A549 (cell line): Measurements from ENCODE around the gene TCF3. TPM values are rescaled to one million over a fixed set of nuclear protein-coding genes. Genes with fewer than 3 reads are reported as not detected.

ENCODE experiments used
- ATAC-seq, 2 experiments: fragments of 200-7000 bp in 1 of 2; fragments of >200 bp in 1 of 2; cut with Nextera tagmentation in 1 of 2; cut with Tn5 transposase in 1 of 2; 3 replicates each; pipeline versions ENCODE4 v1.8.0 to v1.9.1; 2018 to 2020; ENCODE audit warnings: mild to moderate bottlenecking in 1 of 2, moderate library complexity in 1 of 2
- CTCF ChIA-PET: fragments of 300-600 bp; sonication (Branson Sonifier 250); formaldehyde crosslinking; extraction: SDS; loops from one replicate; lab custom pipeline; 2021; ENCODE audit warnings: antibody characterized with exemption, inconsistent platforms; lab: Yijun Ruan, JAX
- POLR2A ChIA-PET: fragments of 350-600 bp; formaldehyde crosslinking; extraction: SDS; loops from one replicate; lab custom pipeline; 2021; ENCODE audit warnings: antibody characterized with exemption, inconsistent platforms; lab: Yijun Ruan, JAX
- DNase-seq, 2 experiments: peaks; one replicate each; pipeline versions ENCODE4 v3.0.0 to v3.0.0-alpha.2; 2011 to 2016; ENCODE audit warnings: low read depth in 1 of 2, low spot score in 1 of 2
- FAIRE-seq: peaks from 2 replicates; lab custom pipeline; 2011; peaks lifted over from hg19 to GRCh38; lab: Jason Lieb, UNC
- H3K27ac ChIP-seq, 2 experiments: fragments of >200 bp; sonication (Bioruptor Twin); formaldehyde crosslinking; 3 replicates each; pipeline ENCODE4 v1.5.1; 2016 to 2017
- H3K4me1 ChIP-seq: fragments of >200 bp; sonication (Bioruptor Twin); formaldehyde crosslinking; 3 replicates; pipeline ENCODE4 v1.6.1; 2016
- H3K4me2 ChIP-seq: fragments of >200 bp; sonication (Bioruptor Twin); formaldehyde crosslinking; 3 replicates; pipeline ENCODE4 v1.6.1; 2016
- H3K4me3 ChIP-seq: fragments of >200 bp; sonication (Bioruptor Twin); formaldehyde crosslinking; 3 replicates; pipeline ENCODE4 v1.5.1; 2016
- H3K9me3 ChIP-seq: fragments of >200 bp; sonication (Bioruptor Twin); formaldehyde crosslinking; 3 replicates; pipeline ENCODE4 v1.6.1; 2016
- CBX2 ChIP-seq: fragments of 200-600 bp; sonication (generic); IDR thresholded peaks from 2 replicates; pipeline ENCODE4 v1.6.1; 2016; ENCODE audit warnings: low read depth, mild to moderate bottlenecking, borderline replicate concordance
- CHD4 ChIP-seq: fragments of 200-600 bp; sonication (generic); IDR thresholded peaks from 2 replicates; pipeline ENCODE4 v1.6.1; 2016; ENCODE audit warnings: antibody characterized with exemption, mild to moderate bottlenecking, borderline replicate concordance
- FOSL2 ChIP-seq, 2 experiments: fragments of 450-650 bp in 1 of 2; fragments of >200 bp in 1 of 2; sonication (Bioruptor Twin) in 1 of 2; formaldehyde crosslinking; IDR thresholded peaks; 2 replicates each; pipeline versions ENCODE4 v1.5.0 to v1.6.1; 2016 to 2020; ENCODE audit warnings: mild to moderate bottlenecking in 1 of 2, moderate library complexity in 1 of 2
- FOXS1 ChIP-seq: fragments of 250-450 bp; sonication (Bioruptor Pico); IDR thresholded peaks from 2 replicates; pipeline ENCODE4 v1.5.0; 2020; ENCODE audit warnings: mild to moderate bottlenecking, moderate library complexity
- GATA3 ChIP-seq: IDR thresholded peaks from 2 replicates; pipeline ENCODE4 v1.6.1; 2012; ENCODE audit warnings: borderline replicate concordance
- HEYL ChIP-seq: fragments of 250-450 bp; sonication (Bioruptor Pico); IDR thresholded peaks from 2 replicates; pipeline ENCODE4 v1.8.0; 2021; ENCODE audit warnings: mild to moderate bottlenecking, moderate library complexity
- KDM1A ChIP-seq: fragments of 200-600 bp; sonication (generic); IDR thresholded peaks from 2 replicates; pipeline ENCODE4 v1.6.1; 2016; ENCODE audit warnings: low read depth, mild to moderate bottlenecking
- MAZ ChIP-seq: fragments of 150-350 bp; IDR thresholded peaks from 2 replicates; pipeline ENCODE4 v1.6.1; 2014; ENCODE audit warnings: antibody characterized with exemption, low read depth, low read length, borderline replicate concordance
- NFE2L2 ChIP-seq: fragments of 150-350 bp; conservative IDR thresholded peaks from 2 replicates; pipeline ENCODE4 v1.6.1; 2014; ENCODE audit warnings: low read length
- NR3C1 ChIP-seq: fragments of >200 bp; sonication (Bioruptor Twin); formaldehyde crosslinking; IDR thresholded peaks from 3 replicates; pipeline ENCODE4 v1.6.1; 2017
- PHF8 ChIP-seq: fragments of 200-600 bp; sonication (generic); IDR thresholded peaks from 2 replicates; pipeline ENCODE4 v1.6.1; 2016; ENCODE audit warnings: low read depth, mild to moderate bottlenecking, antibody characterized with exemption, moderate library complexity, borderline replicate concordance
- RARB ChIP-seq: fragments of 250-450 bp; sonication (Bioruptor Pico); IDR thresholded peaks from 2 replicates; pipeline ENCODE4 v1.8.0; 2021; ENCODE audit warnings: mild to moderate bottlenecking, moderate library complexity
- TFCP2L1 ChIP-seq: fragments of 250-450 bp; sonication (Bioruptor Pico); IDR thresholded peaks from 2 replicates; pipeline ENCODE4 v1.5.0; 2021; ENCODE audit warnings: mild to moderate bottlenecking
- TP53 ChIP-seq: fragments of 250-450 bp; sonication (Bioruptor Pico); IDR thresholded peaks from 2 replicates; pipeline ENCODE4 v1.5.0; 2021; ENCODE audit warnings: mild to moderate bottlenecking, moderate library complexity
- WGBS: methylation state at CpG from one replicate; pipeline ENCODE4 v1.1.6; 2017; ENCODE audit errors: missing lambda C conversion rate; 5-methylcytosine and 5-hydroxymethylcytosine counted together
- polyA plus RNA-seq, 4 experiments: library from polyadenylated mRNA; depleted of rRNA in 3 of 4; stranded (reverse); fragments of >200 nt; fragmentation: RNase III in 1 of 4; extraction: RNeasy Plus Mini Kit Qiagen cat#74134 plus additional on column Dnase treatment in 1 of 4; gene quantifications; 2 replicates in 3 of 4; 3 replicates in 1 of 4; pipeline ENCODE4 v1.2.3, GENCODE V29; 2011 to 2017
- TF ChIP-seq, protein P1 (sequence below): IDR thresholded peaks from 2 replicates; pipeline ENCODE4 v1.6.1; 2012; ENCODE audit warnings: low read depth, borderline replicate concordance
- TF ChIP-seq, protein P2 (sequence below): fragments of 250-450 bp; sonication (Bioruptor Pico); IDR thresholded peaks from 2 replicates; pipeline ENCODE4 v1.5.0; 2020; ENCODE audit warnings: low read depth, mild to moderate bottlenecking, moderate library complexity
- TF ChIP-seq, protein P3 (sequence below): IDR thresholded peaks from 2 replicates; pipeline ENCODE4 v1.6.1; 2012
- TF ChIP-seq, protein P4 (sequence below): fragments of 200-600 bp; sonication (generic); IDR thresholded peaks from 2 replicates; pipeline ENCODE4 v1.6.1; 2016; ENCODE audit warnings: antibody characterized with exemption, mild to moderate bottlenecking, moderate library complexity
- TF ChIP-seq, protein P5 (sequence below): fragments of >200 bp; sonication (Bioruptor Twin); formaldehyde crosslinking; IDR thresholded peaks from 3 replicates; pipeline ENCODE4 v1.6.1; 2016
- TF ChIP-seq, protein P6 (sequence below): fragments of 450-650 bp; IDR thresholded peaks from 2 replicates; pipeline ENCODE4 v1.6.1; 2014; ENCODE audit warnings: antibody characterized with exemption

TCF3 gene
- polyA plus RNA-seq, 2 of the 4 experiments (the other 2 are of a cell fraction), result 25.6 to 52.6 TPM

DNA sequence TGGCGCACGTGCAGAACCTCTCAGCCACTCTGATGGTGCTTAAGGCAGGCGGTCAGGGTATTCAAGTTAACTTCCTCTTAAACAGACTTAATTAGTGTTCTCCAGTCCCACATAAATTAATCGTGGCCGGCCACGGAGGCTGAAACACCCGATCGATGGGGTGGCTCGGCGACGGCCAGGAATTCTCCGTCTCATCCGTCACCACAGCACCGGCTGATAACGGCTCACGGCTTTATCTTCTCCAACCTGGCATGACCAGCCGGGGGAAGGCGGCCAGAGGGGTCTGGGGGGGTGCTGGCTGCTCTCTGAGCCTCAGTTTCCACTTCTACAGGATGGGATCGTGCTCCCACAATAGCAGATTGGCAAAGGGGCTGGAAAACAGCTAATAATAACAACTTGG is 32.6 kb upstream of the TCF3 start:
- Histone ChIP-seq H3K9me3 (no peaks in the 10 kb centered on the region), H3K4me3 (no peak overlapping the region), H3K27ac (no peak overlapping the region), H3K4me1 (no peaks in the 10 kb centered on the region), H3K4me2 (no peak overlapping the region)
- POLR2A ChIA-PET, result no interaction called here
- TF ChIP-seq, protein P1, sequence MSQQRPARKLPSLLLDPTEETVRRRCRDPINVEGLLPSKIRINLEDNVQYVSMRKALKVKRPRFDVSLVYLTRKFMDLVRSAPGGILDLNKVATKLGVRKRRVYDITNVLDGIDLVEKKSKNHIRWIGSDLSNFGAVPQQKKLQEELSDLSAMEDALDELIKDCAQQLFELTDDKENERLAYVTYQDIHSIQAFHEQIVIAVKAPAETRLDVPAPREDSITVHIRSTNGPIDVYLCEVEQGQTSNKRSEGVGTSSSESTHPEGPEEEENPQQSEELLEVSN, result no peak
- TF ChIP-seq PHF8 (no peak), FOSL2 (IDR thresholded peaks at IDR 0.05) (no peak), FOSL2 (CRISPR knock-in tag; IDR thresholded peaks at IDR 0.05) (no peak), RARB (no peak), KDM1A (no peak), CHD4 (no peak), TFCP2L1 (CRISPR knock-in tag) (no peak), FOXS1 (CRISPR knock-in tag) (no peak), TP53 (CRISPR knock-in tag) (no peak), NFE2L2 (no peak), GATA3 (no peak), HEYL (no peak), MAZ (no peak), CBX2 (no peak), NR3C1 (no peak)
- TF ChIP-seq, protein P2, sequence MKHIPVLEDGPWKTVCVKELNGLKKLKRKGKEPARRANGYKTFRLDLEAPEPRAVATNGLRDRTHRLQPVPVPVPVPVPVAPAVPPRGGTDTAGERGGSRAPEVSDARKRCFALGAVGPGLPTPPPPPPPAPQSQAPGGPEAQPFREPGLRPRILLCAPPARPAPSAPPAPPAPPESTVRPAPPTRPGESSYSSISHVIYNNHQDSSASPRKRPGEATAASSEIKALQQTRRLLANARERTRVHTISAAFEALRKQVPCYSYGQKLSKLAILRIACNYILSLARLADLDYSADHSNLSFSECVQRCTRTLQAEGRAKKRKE (CRISPR knock-in tag), result no peak
- TF ChIP-seq, protein P3, sequence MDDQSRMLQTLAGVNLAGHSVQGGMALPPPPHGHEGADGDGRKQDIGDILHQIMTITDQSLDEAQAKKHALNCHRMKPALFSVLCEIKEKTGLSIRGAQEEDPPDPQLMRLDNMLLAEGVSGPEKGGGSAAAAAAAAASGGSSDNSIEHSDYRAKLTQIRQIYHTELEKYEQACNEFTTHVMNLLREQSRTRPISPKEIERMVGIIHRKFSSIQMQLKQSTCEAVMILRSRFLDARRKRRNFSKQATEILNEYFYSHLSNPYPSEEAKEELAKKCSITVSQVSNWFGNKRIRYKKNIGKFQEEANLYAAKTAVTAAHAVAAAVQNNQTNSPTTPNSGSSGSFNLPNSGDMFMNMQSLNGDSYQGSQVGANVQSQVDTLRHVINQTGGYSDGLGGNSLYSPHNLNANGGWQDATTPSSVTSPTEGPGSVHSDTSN, result no peak
- TF ChIP-seq, protein P4, sequence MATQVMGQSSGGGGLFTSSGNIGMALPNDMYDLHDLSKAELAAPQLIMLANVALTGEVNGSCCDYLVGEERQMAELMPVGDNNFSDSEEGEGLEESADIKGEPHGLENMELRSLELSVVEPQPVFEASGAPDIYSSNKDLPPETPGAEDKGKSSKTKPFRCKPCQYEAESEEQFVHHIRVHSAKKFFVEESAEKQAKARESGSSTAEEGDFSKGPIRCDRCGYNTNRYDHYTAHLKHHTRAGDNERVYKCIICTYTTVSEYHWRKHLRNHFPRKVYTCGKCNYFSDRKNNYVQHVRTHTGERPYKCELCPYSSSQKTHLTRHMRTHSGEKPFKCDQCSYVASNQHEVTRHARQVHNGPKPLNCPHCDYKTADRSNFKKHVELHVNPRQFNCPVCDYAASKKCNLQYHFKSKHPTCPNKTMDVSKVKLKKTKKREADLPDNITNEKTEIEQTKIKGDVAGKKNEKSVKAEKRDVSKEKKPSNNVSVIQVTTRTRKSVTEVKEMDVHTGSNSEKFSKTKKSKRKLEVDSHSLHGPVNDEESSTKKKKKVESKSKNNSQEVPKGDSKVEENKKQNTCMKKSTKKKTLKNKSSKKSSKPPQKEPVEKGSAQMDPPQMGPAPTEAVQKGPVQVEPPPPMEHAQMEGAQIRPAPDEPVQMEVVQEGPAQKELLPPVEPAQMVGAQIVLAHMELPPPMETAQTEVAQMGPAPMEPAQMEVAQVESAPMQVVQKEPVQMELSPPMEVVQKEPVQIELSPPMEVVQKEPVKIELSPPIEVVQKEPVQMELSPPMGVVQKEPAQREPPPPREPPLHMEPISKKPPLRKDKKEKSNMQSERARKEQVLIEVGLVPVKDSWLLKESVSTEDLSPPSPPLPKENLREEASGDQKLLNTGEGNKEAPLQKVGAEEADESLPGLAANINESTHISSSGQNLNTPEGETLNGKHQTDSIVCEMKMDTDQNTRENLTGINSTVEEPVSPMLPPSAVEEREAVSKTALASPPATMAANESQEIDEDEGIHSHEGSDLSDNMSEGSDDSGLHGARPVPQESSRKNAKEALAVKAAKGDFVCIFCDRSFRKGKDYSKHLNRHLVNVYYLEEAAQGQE, result no peak
- TF ChIP-seq, protein P5, sequence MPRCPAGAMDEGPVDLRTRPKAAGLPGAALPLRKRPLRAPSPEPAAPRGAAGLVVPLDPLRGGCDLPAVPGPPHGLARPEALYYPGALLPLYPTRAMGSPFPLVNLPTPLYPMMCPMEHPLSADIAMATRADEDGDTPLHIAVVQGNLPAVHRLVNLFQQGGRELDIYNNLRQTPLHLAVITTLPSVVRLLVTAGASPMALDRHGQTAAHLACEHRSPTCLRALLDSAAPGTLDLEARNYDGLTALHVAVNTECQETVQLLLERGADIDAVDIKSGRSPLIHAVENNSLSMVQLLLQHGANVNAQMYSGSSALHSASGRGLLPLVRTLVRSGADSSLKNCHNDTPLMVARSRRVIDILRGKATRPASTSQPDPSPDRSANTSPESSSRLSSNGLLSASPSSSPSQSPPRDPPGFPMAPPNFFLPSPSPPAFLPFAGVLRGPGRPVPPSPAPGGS, result no peak
- TF ChIP-seq, protein P6, sequence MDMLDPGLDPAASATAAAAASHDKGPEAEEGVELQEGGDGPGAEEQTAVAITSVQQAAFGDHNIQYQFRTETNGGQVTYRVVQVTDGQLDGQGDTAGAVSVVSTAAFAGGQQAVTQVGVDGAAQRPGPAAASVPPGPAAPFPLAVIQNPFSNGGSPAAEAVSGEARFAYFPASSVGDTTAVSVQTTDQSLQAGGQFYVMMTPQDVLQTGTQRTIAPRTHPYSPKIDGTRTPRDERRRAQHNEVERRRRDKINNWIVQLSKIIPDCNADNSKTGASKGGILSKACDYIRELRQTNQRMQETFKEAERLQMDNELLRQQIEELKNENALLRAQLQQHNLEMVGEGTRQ, result no peak
- FAIRE-seq (no peak), DNase-seq (no peak), ATAC-seq (no peak)
- CTCF ChIA-PET, result interaction anchor here (1.4 to 7.0 kb wide), 2 partner anchors 12 to 82 kb away, joined by 3 to 44 read pairs; no protein-coding TSS in a partner anchor
- 62% methylated on average over 15 of the region's 19 CpGs for WGBS
